ENCODE measurements around the gene CCDC85B.

The CCDC85B gene

DNA sequence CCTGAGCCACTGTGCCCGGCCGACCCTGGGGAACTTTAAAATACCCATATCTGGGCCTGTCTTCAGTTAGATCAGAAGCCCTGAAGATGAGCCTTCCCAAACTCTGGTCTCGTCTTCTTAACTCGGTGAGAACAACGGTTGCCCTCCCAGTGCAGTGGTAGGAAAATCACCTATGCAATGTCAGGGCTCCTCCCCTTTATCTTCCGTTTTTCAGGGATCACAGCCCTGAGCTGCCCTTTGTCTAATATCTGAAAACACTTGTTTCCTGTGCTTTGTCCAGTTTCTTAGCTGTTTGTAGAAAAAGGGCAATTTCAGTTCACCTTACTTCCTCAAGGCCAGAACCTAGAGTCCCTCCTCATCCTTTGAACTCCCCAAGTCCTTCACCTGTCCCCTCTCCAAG is 38.2 kb downstream of the CCDC85B start:
- DNase-seq, result no peak

DNA sequence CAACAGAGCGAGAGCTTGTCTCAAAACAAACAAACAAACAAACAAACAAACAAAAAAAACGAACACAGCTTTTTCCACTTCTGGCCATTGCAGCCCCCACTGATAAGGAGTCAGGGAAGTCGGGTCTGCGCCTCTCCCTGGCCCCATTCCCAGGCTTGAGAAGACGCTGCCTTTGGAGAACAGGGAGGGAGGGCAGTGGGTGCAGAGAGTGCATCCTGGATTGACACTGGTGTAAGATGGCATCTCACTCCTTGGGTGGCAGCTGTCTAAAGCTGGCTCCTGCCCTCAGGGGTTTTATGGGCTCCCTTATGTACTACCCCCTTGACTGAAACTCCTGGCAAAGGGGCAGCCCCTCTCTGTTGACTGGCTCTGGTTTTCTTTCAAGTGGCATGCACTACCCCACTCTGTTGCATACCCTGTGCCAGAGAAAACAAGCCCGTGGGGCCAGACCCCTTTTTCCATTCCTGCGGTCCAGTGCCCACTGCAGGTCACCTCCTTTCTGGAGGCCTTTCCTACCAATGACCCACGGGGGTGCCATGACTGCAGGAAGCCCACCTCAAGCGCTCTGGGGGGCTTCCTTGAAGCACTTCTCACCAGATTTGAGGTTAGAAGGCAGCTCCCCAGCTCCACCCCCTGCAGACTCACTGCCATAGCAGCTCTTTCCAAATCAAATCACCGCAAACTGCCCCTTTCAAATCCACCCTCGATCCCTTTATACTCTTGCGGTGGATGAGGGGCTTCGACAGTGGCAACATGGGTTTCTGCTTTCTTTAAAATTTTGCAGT is 41.5 kb downstream of the CCDC85B start:
- DNase-seq, result no peak

DNA sequence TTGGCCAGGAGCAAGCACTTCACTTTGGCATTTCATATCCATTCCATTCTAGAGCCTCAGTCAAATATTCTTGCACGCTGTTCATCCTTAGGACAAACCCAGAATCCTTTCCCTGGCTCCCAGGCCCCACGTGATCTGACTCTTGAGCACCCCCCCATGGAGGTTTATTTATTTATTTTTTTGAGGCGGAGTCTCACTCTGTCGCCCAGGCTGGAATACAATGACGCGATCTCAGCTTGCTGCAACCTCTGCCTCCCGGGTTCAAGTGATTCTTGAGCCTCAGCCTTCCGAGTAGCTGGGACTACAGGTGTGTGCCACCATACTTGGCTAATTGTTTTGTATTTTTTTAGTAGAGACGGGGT is 42.1 kb downstream of the CCDC85B start:
- no peak for DNase-seq

DNA sequence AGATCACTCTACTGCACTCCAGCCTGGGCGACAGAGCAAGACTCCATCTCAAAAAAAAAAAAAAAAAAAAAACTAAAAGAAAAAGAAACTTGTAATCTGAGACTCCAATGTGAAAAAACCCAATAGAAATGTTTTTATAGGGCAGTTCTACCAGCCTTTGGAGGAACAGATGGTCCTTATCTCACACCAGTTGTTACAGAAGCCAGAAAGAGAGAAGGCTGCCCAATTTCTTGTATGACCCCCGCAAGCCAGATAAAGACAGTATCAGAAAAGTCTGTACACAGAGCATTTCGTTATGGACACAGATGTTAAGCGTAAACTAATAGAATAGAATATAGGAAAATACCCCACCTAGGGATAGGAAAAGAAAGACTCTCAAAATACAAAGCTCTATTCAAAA is 43.5 kb downstream of the CCDC85B start:
- DNase-seq, result no peak

DNA sequence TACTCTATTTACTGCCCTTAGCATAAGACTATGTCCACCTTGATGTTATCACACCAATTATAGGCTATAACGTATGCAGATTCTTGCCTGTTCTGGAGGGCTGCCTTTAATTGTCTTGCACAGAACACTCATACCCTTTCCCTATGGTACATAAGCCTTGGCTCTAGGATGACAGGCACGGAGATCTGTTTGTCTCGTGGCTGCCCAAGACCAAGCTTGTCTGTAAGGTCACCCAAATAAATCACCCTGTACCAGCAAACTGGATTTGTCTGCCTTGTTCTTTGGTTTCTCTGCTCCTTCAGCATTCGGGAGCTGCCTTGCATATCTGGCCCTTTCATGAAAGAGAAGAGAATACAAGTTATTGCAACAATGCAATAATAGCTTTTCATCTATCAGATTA is 47.3 kb downstream of the CCDC85B start:
- no peak for DNase-seq

All from hypothalamus (tissue), 51 donors.